HCT116 (cell line): ENCODE data around the gene LZTR1. TPM values are rescaled to one million over a fixed set of nuclear protein-coding genes. Genes with fewer than 3 reads are reported as not detected.
A peak's percentile ranks its signal among the peaks of the same experiment; 100 is the strongest.

Experiments used
- ATAC-seq: fragments of 200-7000 bp; cut with Tn5 transposase; 2 replicates; pipeline ENCODE4 v1.9.1; 2020; ENCODE audit warnings: mild to moderate bottlenecking, moderate library complexity
- BruUV-seq: library from RNA; stranded (reverse); fragments of 400-500 nt; replicated peaks from 2 replicates; lab custom pipeline; 2021; lab: Mats Ljungman, UMichigan
- CTCF ChIA-PET: fragments of 300-600 bp; sonication (Branson Sonifier 250); formaldehyde crosslinking; loops from one replicate; lab custom pipeline; 2021; ENCODE audit warnings: antibody characterized with exemption; lab: Charles Lee
- POLR2A ChIA-PET: fragments of 300-600, 350-600 bp; sonication (Branson Sonifier 250); formaldehyde crosslinking; loops from one replicate; lab custom pipeline; 2021; ENCODE audit warnings: antibody characterized with exemption; lab: Charles Lee
- RAD21 ChIA-PET, 2 experiments: fragments of 300-600 bp; sonication (Branson Sonifier 250); formaldehyde crosslinking; loops; one replicate each; lab custom pipeline; 2023; ENCODE audit warnings: low total read pairs in 2 of 2; ENCODE audit not compliant: uncharacterized antibody in 2 of 2, unreplicated experiment in 2 of 2, low non-redundant PET in 1 of 2; lab: Charles Lee
- DNase-seq: peaks from one replicate; pipeline ENCODE4 v3.0.0-alpha.2; 2010; ENCODE audit warnings: low read depth, low spot score
- H2AFZ ChIP-seq: fragments of 200-600 bp; shearing (Covaris generic), sonication (generic); 2 replicates; pipeline ENCODE4 v1.6.1; 2017; ENCODE audit warnings: low read depth, mixed run types, mixed read lengths, antibody characterized with exemption, low read length; ENCODE audit not compliant: poor library complexity, severe bottlenecking
- H3K27ac ChIP-seq: 2 replicates; pipeline ENCODE4 v1.5.1; 2012; ENCODE audit warnings: low read depth, low read length
- H3K27me3 ChIP-seq: fragments of 200-600 bp; sonication (generic); 2 replicates; pipeline ENCODE4 v1.6.1; 2016; ENCODE audit warnings: mixed run types, low read length, mixed read lengths; ENCODE audit not compliant: insufficient read depth
- H3K36me3 ChIP-seq, 2 experiments: fragments of 200-500 bp in 1 of 2; fragments of 200-600 bp in 1 of 2; sonication (Bioruptor generic) in 1 of 2; sonication (generic) in 1 of 2; 2 replicates each; pipeline versions ENCODE4 v1.5.1 to v1.6.1; 2014 to 2016; ENCODE audit warnings: low read length in 2 of 2, inconsistent platforms in 1 of 2, mixed read lengths in 1 of 2, mixed run types in 1 of 2; ENCODE audit not compliant: insufficient read depth in 2 of 2, control insufficient read depth in 1 of 2
- H3K4me1 ChIP-seq, 2 experiments: fragments of 200-600 bp in 1 of 2; sonication (generic) in 1 of 2; 2 replicates each; pipeline versions ENCODE4 v1.5.1 to v1.6.1; 2012 to 2017; ENCODE audit warnings: low read length in 2 of 2, inconsistent platforms in 1 of 2, mild to moderate bottlenecking in 1 of 2, mixed read lengths in 1 of 2, mixed run types in 1 of 2, moderate library complexity in 1 of 2; ENCODE audit not compliant: insufficient read depth in 2 of 2, control insufficient read depth in 1 of 2
- H3K4me2 ChIP-seq: fragments of 200-600 bp; sonication (generic); 2 replicates; pipeline ENCODE4 v1.6.1; 2017; ENCODE audit warnings: mixed run types, low read length, mixed read lengths
- H3K4me3 ChIP-seq, 2 experiments: fragments of 200-600 bp in 1 of 2; sonication (generic) in 1 of 2; replicated peaks in 1 of 2; 2 replicates each; pipeline ENCODE4 v1.5.1; 2011 to 2016; ENCODE audit warnings: low read length in 2 of 2, control low read depth in 1 of 2, low read depth in 1 of 2, mild to moderate bottlenecking in 1 of 2, mixed read lengths in 1 of 2, mixed run types in 1 of 2
- H3K79me2 ChIP-seq: fragments of 200-600 bp; sonication (generic); 2 replicates; pipeline ENCODE4 v1.6.1; 2017; ENCODE audit warnings: mild to moderate bottlenecking, mixed run types, low read length, moderate library complexity, mixed read lengths; ENCODE audit not compliant: insufficient read depth
- H3K9ac ChIP-seq: fragments of 200-600 bp; sonication (generic); 2 replicates; pipeline ENCODE4 v1.6.1; 2016; ENCODE audit warnings: low read length, mixed read lengths
- H3K9me2 ChIP-seq: fragments of 200-600 bp; sonication (generic), shearing (Covaris generic); 2 replicates; pipeline ENCODE4 v1.6.1; 2017; ENCODE audit warnings: mixed run types, mild to moderate bottlenecking, moderate library complexity; ENCODE audit not compliant: insufficient read depth
- H3K9me3 ChIP-seq, 2 experiments: fragments of 200-500 bp in 1 of 2; fragments of 200-600 bp in 1 of 2; sonication (Bioruptor generic) in 1 of 2; sonication (generic) in 1 of 2; 2 replicates each; pipeline ENCODE4 v1.6.1; 2014 to 2017; ENCODE audit warnings: low read length in 2 of 2, mixed read lengths in 2 of 2, inconsistent platforms in 1 of 2, low read depth in 1 of 2, mild to moderate bottlenecking in 1 of 2, mixed run types in 1 of 2, moderate library complexity in 1 of 2; ENCODE audit not compliant: control insufficient read depth in 1 of 2, insufficient read depth in 1 of 2
- H4K20me1 ChIP-seq: fragments of 200-600 bp; sonication (generic), shearing (Covaris generic); 2 replicates; pipeline ENCODE4 v1.6.1; 2017; ENCODE audit warnings: mixed run types, mild to moderate bottlenecking, moderate library complexity; ENCODE audit not compliant: insufficient read depth
- CEBPB ChIP-seq: IDR thresholded peaks from 2 replicates; pipeline ENCODE4 v1.6.1; 2012; ENCODE audit warnings: low read depth
- CTCF ChIP-seq, 3 experiments: fragments of 200-600 bp in 1 of 3; sonication (generic) in 1 of 3; IDR thresholded peaks in 2 of 3; conservative IDR thresholded peaks in 1 of 3; 2 replicates each; pipeline ENCODE4 v1.5.1; 2012 to 2017; ENCODE audit warnings: low read depth in 2 of 3, low read length in 2 of 3, antibody characterized with exemption in 1 of 3, borderline replicate concordance in 1 of 3, control low read depth in 1 of 3, mild to moderate bottlenecking in 1 of 3, mixed read lengths in 1 of 3, mixed run types in 1 of 3, moderate library complexity in 1 of 3; ENCODE audit not compliant: insufficient read depth in 1 of 3
- EZH2phosphoT487 ChIP-seq: fragments of 200-600 bp; IDR thresholded peaks from 2 replicates; pipeline ENCODE4 v1.6.1; 2018; ENCODE audit warnings: antibody characterized with exemption, borderline replicate concordance
- FOSL1 ChIP-seq: IDR thresholded peaks from 2 replicates; pipeline ENCODE4 v1.6.1; 2012; ENCODE audit warnings: low read depth
- MAX ChIP-seq: IDR thresholded peaks from 2 replicates; pipeline ENCODE4 v1.6.1; 2012
- SP1 ChIP-seq: IDR thresholded peaks from 2 replicates; pipeline ENCODE4 v1.6.1; 2012; ENCODE audit warnings: low read depth
- ZBTB33 ChIP-seq: IDR thresholded peaks from 2 replicates; pipeline ENCODE4 v1.6.1; 2011; ENCODE audit warnings: mild to moderate bottlenecking, low read length, moderate library complexity; ENCODE audit not compliant: insufficient replicate concordance; ENCODE audit errors: extremely low read depth
- intact Hi-C: fragments of 100-400 bp; cut with micrococcal nuclease; formaldehyde crosslinking; loops from 2 replicates; pipeline ENCODE4 v1.10.0; 2022
- total RNA-seq: library from RNA; stranded (reverse); gene quantifications from one replicate; pipeline ENCODE4 v1.2.1, GENCODE V29; 2021; ENCODE audit not compliant: unreplicated experiment

LZTR1 gene
- total RNA-seq, 1 experiment from 2014 or later, result 56.5 TPM

GRCh38 chr22:21044931-21045584 lies 63.0 kb downstream of the LZTR1 start:
- POLR2A ChIA-PET, result no interaction called here
- CTCF ChIA-PET, result interaction anchor here (1.1 kb wide), 1 partner anchor 24 kb away, joined by 3 read pairs; no protein-coding TSS in a partner anchor
- H3K9ac ChIP-seq, result no peak overlapping the region

More at GRCh38 chr22:21044931-21045584, 63.0 kb downstream of the LZTR1 start:
- RAD21 ChIA-PET, result no interaction called here
- DNase-seq, result no peak
- no peak for ATAC-seq
- no peaks in the 10 kb centered on the region for H3K36me3 ChIP-seq
- H3K27me3 ChIP-seq, result no peaks in the 10 kb centered on the region
- H3K4me3 ChIP-seq, result no peak overlapping the region
- no peak overlapping the region for H3K27ac ChIP-seq
- peak overlapping the region; percentile 65 for H2AFZ ChIP-seq
- H4K20me1 ChIP-seq, result no peaks in the 10 kb centered on the region
- TF ChIP-seq ZBTB33, result no peak
- no peak for TF ChIP-seq SP1
- TF ChIP-seq EZH2phosphoT487, result no peak
- TF ChIP-seq CTCF (IDR thresholded peaks at IDR 0.05 in 2 of 3, conservative IDR thresholded peaks at IDR 0.05 in 1 of 3; ENCODE audit: borderline replicate concordance in 1 of 3, insufficient read depth in 1 of 3, low read depth in 2 of 3, low read length in 2 of 3), result no peak
- TF ChIP-seq FOSL1, result no peak
- no peak for TF ChIP-seq CEBPB
- no peak for TF ChIP-seq MAX
- TF ChIP-seq, all 23 proteins: peak for 0
- Histone ChIP-seq H3K4me2 (peak overlapping the region; percentile 60), H3K9me2 (no peaks in the 10 kb centered on the region), H3K9me3 (no peaks in the 10 kb centered on the region), H3K79me2 (no peaks in the 10 kb centered on the region), H3K4me1 (peaks cover 0 to 31% of the 10 kb centered on the region in 2 experiments; a peak in 2 of 4 replicates)
- no TSS peak for BruUV-seq
- intact Hi-C loops, result no loop called here
